WTC11 (cell line): ENCODE results near the gene IPO11. TPM values are rescaled to one million over a fixed set of nuclear protein-coding genes. Genes with fewer than 3 reads are reported as not detected.

ENCODE experiments used
- E2F4 ChIP-seq: sonication (generic); formaldehyde crosslinking; IDR thresholded peaks from 2 replicates; pipeline ENCODE4 v1.8.1; 2022; ENCODE audit warnings: low read depth, mild to moderate bottlenecking, moderate library complexity, missing genetic modification reagents, borderline replicate concordance
- EMX1 ChIP-seq: fragments of 250-450 bp; sonication (Bioruptor Pico); IDR thresholded peaks from 2 replicates; pipeline ENCODE4 v1.8.0; 2021; ENCODE audit warnings: mild to moderate bottlenecking
- FOXP4 ChIP-seq: sonication (generic); formaldehyde crosslinking; IDR thresholded peaks from 2 replicates; pipeline ENCODE4 v1.8.0; 2022; ENCODE audit warnings: mild to moderate bottlenecking, missing genetic modification reagents
- GTF2I ChIP-seq: fragments of 250-450 bp; sonication (Bioruptor Pico); conservative IDR thresholded peaks from 2 replicates; pipeline ENCODE4 v1.4.0; 2021; ENCODE audit warnings: mild to moderate bottlenecking
- JAZF1 ChIP-seq: fragments of 250-450 bp; sonication (Bioruptor Pico); IDR thresholded peaks from 2 replicates; pipeline ENCODE4 v1.9.0; 2021; ENCODE audit warnings: moderate library complexity, mild to moderate bottlenecking, inconsistent platforms
- KAT7 ChIP-seq: sonication (generic); formaldehyde crosslinking; IDR thresholded peaks from 2 replicates; pipeline ENCODE4 v1.8.1; 2023; ENCODE audit warnings: missing genetic modification reagents, mild to moderate bottlenecking, borderline replicate concordance
- MYBL2 ChIP-seq: sonication (generic); formaldehyde crosslinking; IDR thresholded peaks from 2 replicates; pipeline ENCODE4 v1.8.1; 2023; ENCODE audit warnings: mild to moderate bottlenecking, moderate library complexity, missing genetic modification reagents
- NR1H2 ChIP-seq: sonication (generic); formaldehyde crosslinking; IDR thresholded peaks from 2 replicates; pipeline ENCODE4 v1.9.0; 2021; ENCODE audit warnings: mild to moderate bottlenecking, moderate library complexity, missing genetic modification reagents
- NR2C2 ChIP-seq: sonication (generic); formaldehyde crosslinking; IDR thresholded peaks from 2 replicates; pipeline ENCODE4 v1.8.0; 2022; ENCODE audit warnings: mild to moderate bottlenecking, missing genetic modification reagents
- NR3C1 ChIP-seq: sonication (generic); formaldehyde crosslinking; conservative IDR thresholded peaks from 2 replicates; pipeline ENCODE4 v1.8.1; 2023; ENCODE audit warnings: low read depth, mild to moderate bottlenecking, missing genetic modification reagents
- TCF7 ChIP-seq: sonication (generic); formaldehyde crosslinking; IDR thresholded peaks from 2 replicates; pipeline ENCODE4 v1.8.0; 2022; ENCODE audit warnings: mild to moderate bottlenecking, low read depth, missing genetic modification reagents, moderate library complexity
- USF2 ChIP-seq: sonication (generic); formaldehyde crosslinking; IDR thresholded peaks from 2 replicates; pipeline ENCODE4 v1.8.1; 2023; ENCODE audit warnings: mild to moderate bottlenecking, missing genetic modification reagents, moderate library complexity
- ZMAT4 ChIP-seq: fragments of 250-450 bp; sonication (Bioruptor Pico); IDR thresholded peaks from 2 replicates; pipeline ENCODE4 v1.9.0; 2021; ENCODE audit warnings: mild to moderate bottlenecking
- ZNF138 ChIP-seq: sonication (generic); formaldehyde crosslinking; conservative IDR thresholded peaks from 2 replicates; pipeline ENCODE4 v1.8.1; 2022; ENCODE audit warnings: mild to moderate bottlenecking, moderate library complexity, missing genetic modification reagents
- ZNF263 ChIP-seq: sonication (generic); formaldehyde crosslinking; IDR thresholded peaks from 2 replicates; pipeline ENCODE4 v1.8.1; 2022; ENCODE audit warnings: low read depth, mild to moderate bottlenecking, moderate library complexity, missing genetic modification reagents
- ZNF423 ChIP-seq: fragments of 250-450 bp; sonication (Bioruptor Pico); IDR thresholded peaks from 2 replicates; pipeline ENCODE4 v2.1.2; 2022; ENCODE audit warnings: mild to moderate bottlenecking, moderate library complexity
- ZNF512 ChIP-seq: sonication (generic); formaldehyde crosslinking; IDR thresholded peaks from 2 replicates; pipeline ENCODE4 v1.8.1; 2022; ENCODE audit warnings: missing genetic modification reagents, borderline replicate concordance
- total RNA-seq: library from RNA; stranded (reverse); gene quantifications from 3 replicates; pipeline ENCODE4 v1.2.3, GENCODE V29; 2021
- TF ChIP-seq, protein P1 (sequence below): sonication (generic); formaldehyde crosslinking; IDR thresholded peaks from 2 replicates; pipeline ENCODE4 v1.8.0; 2022; ENCODE audit warnings: mild to moderate bottlenecking, missing genetic modification reagents
- TF ChIP-seq, protein P2 (sequence below): sonication (generic); formaldehyde crosslinking; IDR thresholded peaks from 2 replicates; pipeline ENCODE4 v1.8.1; 2023; ENCODE audit warnings: mild to moderate bottlenecking, missing genetic modification reagents, borderline replicate concordance
- TF ChIP-seq, protein P3 (sequence below): sonication (generic); formaldehyde crosslinking; IDR thresholded peaks from 2 replicates; pipeline ENCODE4 v1.8.1; 2022; ENCODE audit warnings: low read depth, missing genetic modification reagents, borderline replicate concordance
- TF ChIP-seq, protein P4 (sequence below): fragments of 200-600 bp; IDR thresholded peaks from 2 replicates; pipeline ENCODE4 v1.8.0; 2022; ENCODE audit warnings: antibody characterized with exemption
- TF ChIP-seq, protein P5 (sequence below): sonication (generic); formaldehyde crosslinking; IDR thresholded peaks from 2 replicates; pipeline ENCODE4 v1.8.1; 2022; ENCODE audit warnings: mild to moderate bottlenecking, moderate library complexity, missing genetic modification reagents

The IPO11 gene
- total RNA-seq, 1 experiment from 2014 or later = 61.9 TPM

GRCh38 chr5:62403411-62404250 is 8.9 kb upstream of the IPO11 start, which contains the start of gene DIMT1 (continued):
- TF ChIP-seq, protein P1, sequence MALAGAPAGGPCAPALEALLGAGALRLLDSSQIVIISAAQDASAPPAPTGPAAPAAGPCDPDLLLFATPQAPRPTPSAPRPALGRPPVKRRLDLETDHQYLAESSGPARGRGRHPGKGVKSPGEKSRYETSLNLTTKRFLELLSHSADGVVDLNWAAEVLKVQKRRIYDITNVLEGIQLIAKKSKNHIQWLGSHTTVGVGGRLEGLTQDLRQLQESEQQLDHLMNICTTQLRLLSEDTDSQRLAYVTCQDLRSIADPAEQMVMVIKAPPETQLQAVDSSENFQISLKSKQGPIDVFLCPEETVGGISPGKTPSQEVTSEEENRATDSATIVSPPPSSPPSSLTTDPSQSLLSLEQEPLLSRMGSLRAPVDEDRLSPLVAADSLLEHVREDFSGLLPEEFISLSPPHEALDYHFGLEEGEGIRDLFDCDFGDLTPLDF (CRISPR knock-in tag) = peak; percentile 76; the same call in 1 of the 2 replicates
- 0 out of 2 replicates have a peak, but pooled peaks have one; percentile 53 for TF ChIP-seq FOXP4
- peak; percentile 54 for TF ChIP-seq USF2 (CRISPR knock-in tag)
- no peak for TF ChIP-seq ZNF263 (CRISPR knock-in tag)
- TF ChIP-seq, protein P2, sequence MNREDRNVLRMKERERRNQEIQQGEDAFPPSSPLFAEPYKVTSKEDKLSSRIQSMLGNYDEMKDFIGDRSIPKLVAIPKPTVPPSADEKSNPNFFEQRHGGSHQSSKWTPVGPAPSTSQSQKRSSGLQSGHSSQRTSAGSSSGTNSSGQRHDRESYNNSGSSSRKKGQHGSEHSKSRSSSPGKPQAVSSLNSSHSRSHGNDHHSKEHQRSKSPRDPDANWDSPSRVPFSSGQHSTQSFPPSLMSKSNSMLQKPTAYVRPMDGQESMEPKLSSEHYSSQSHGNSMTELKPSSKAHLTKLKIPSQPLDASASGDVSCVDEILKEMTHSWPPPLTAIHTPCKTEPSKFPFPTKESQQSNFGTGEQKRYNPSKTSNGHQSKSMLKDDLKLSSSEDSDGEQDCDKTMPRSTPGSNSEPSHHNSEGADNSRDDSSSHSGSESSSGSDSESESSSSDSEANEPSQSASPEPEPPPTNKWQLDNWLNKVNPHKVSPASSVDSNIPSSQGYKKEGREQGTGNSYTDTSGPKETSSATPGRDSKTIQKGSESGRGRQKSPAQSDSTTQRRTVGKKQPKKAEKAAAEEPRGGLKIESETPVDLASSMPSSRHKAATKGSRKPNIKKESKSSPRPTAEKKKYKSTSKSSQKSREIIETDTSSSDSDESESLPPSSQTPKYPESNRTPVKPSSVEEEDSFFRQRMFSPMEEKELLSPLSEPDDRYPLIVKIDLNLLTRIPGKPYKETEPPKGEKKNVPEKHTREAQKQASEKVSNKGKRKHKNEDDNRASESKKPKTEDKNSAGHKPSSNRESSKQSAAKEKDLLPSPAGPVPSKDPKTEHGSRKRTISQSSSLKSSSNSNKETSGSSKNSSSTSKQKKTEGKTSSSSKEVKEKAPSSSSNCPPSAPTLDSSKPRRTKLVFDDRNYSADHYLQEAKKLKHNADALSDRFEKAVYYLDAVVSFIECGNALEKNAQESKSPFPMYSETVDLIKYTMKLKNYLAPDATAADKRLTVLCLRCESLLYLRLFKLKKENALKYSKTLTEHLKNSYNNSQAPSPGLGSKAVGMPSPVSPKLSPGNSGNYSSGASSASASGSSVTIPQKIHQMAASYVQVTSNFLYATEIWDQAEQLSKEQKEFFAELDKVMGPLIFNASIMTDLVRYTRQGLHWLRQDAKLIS (CRISPR knock-in tag) = peak; percentile 88
- TF ChIP-seq KAT7 = no peak
- TF ChIP-seq E2F4 = peak; percentile 50; the same call in 1 of the 2 replicates
- TF ChIP-seq ZNF512 (CRISPR knock-in tag) = 0 out of 2 replicates have a peak, but pooled peaks have one; percentile 60
- no peak for TF ChIP-seq EMX1
- TF ChIP-seq, protein P3, sequence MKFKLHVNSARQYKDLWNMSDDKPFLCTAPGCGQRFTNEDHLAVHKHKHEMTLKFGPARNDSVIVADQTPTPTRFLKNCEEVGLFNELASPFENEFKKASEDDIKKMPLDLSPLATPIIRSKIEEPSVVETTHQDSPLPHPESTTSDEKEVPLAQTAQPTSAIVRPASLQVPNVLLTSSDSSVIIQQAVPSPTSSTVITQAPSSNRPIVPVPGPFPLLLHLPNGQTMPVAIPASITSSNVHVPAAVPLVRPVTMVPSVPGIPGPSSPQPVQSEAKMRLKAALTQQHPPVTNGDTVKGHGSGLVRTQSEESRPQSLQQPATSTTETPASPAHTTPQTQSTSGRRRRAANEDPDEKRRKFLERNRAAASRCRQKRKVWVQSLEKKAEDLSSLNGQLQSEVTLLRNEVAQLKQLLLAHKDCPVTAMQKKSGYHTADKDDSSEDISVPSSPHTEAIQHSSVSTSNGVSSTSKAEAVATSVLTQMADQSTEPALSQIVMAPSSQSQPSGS (CRISPR knock-in tag) = no peak
- no peak for TF ChIP-seq TCF7 (CRISPR knock-in tag)
- TF ChIP-seq ZNF138 = no peak
- TF ChIP-seq, protein P4, sequence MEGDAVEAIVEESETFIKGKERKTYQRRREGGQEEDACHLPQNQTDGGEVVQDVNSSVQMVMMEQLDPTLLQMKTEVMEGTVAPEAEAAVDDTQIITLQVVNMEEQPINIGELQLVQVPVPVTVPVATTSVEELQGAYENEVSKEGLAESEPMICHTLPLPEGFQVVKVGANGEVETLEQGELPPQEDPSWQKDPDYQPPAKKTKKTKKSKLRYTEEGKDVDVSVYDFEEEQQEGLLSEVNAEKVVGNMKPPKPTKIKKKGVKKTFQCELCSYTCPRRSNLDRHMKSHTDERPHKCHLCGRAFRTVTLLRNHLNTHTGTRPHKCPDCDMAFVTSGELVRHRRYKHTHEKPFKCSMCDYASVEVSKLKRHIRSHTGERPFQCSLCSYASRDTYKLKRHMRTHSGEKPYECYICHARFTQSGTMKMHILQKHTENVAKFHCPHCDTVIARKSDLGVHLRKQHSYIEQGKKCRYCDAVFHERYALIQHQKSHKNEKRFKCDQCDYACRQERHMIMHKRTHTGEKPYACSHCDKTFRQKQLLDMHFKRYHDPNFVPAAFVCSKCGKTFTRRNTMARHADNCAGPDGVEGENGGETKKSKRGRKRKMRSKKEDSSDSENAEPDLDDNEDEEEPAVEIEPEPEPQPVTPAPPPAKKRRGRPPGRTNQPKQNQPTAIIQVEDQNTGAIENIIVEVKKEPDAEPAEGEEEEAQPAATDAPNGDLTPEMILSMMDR = no peak
- no peak for TF ChIP-seq JAZF1
- no peak for TF ChIP-seq NR1H2 (CRISPR knock-in tag)
- no peak for TF ChIP-seq NR3C1
- no peak for TF ChIP-seq ZMAT4
- TF ChIP-seq, protein P5, sequence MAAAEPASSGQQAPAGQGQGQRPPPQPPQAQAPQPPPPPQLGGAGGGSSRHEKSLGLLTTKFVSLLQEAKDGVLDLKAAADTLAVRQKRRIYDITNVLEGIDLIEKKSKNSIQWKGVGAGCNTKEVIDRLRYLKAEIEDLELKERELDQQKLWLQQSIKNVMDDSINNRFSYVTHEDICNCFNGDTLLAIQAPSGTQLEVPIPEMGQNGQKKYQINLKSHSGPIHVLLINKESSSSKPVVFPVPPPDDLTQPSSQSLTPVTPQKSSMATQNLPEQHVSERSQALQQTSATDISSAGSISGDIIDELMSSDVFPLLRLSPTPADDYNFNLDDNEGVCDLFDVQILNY = peak; percentile 68; the same call in 1 of the 2 replicates
- TF ChIP-seq ZNF423 (CRISPR knock-in tag) = no peak
- TF ChIP-seq NR2C2 = no peak
- TF ChIP-seq MYBL2 (CRISPR knock-in tag) = peak; percentile 79
- no peak for TF ChIP-seq GTF2I (CRISPR knock-in tag)
